Measurements from ENCODE around the gene AGO1. TPM values are rescaled to one million over a fixed set of nuclear protein-coding genes. Genes with fewer than 3 reads are reported as not detected.

The AGO1 gene
- 10 to 100 TPM; 28.8 TPM for total RNA-seq

- intact Hi-C loops (cut with micrococcal nuclease), result loop anchor here (1.0 to 2.0 kb wide), 2 partner anchors 48 to 206 kb away; partner anchors contain the start of genes ADPRS and AGO3
- no peaks in the 10 kb centered on the region for H3K9me3 Mint-ChIP-seq
- H3K36me3 Mint-ChIP-seq, result no peaks in the 10 kb centered on the region
- DNase-seq, result peak; percentile 98
- H3K4me3 Mint-ChIP-seq, result peak within 1 kb of the TSS; percentile 92
- no peaks in the 10 kb centered on the region for H3K27me3 Mint-ChIP-seq
- peak within 1 kb of the TSS; percentile 61 for H3K27ac Mint-ChIP-seq
- ChIA-PET POLR2A (interaction anchor here (0.6 to 1.8 kb wide), 3 partner anchors 48 to 114 kb away, joined by 3 to 9 read pairs (median 3); partner anchors contain the start of gene AGO3), CTCF (interaction anchor here (0.6 to 3.1 kb wide), 29 partner anchors 9 to 953 kb away, joined by 3 to 17 read pairs (median 4); partner anchors contain the start of genes AGO3 and CLSPN)
- H3K4me1 Mint-ChIP-seq (ENCODE audit: low read depth), result peaks cover 46% of the 10 kb centered on the region
These were observed at the start of gene AGO1 for GRCh38 chr1:35882945-35883634. AGO1 (plus strand) TSS chr1:35883209; CDS start chr1:35883422, 213 bp downstream.

DNA sequence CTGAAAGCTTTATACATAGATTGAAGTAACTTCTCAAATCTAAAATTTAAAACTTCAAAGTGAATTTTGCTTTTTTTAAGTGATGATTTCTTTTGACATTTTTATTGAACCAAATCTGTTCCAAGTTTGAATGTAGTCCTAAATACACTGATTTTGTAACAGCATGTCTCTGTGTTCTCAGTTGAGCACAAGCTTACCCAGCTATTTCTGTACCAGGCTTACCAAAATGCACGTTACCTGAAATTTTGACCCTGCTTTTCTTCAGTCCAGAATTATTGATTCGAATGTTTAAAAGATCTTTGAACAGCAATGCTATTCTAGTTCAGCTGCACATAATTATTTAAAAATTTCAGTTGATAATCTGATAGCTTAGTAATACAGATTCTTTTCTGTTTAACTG lies 49.6 kb upstream of the AGO1 start:
- Mint-ChIP-seq H3K4me1 (ENCODE audit: low read depth) (no peaks in the 10 kb centered on the region), H3K36me3 (peaks cover 25% of the 10 kb centered on the region), H3K27ac (no peak overlapping the region), H3K4me3 (no peak overlapping the region), H3K9me3 (no peaks in the 10 kb centered on the region), H3K27me3 (no peaks in the 10 kb centered on the region)
- CTCF ChIA-PET, result no interaction called here
- POLR2A ChIA-PET, result no interaction called here
- no peak for DNase-seq
- intact Hi-C loops (cut with micrococcal nuclease), result no loop called here

GRCh38 chr1:35834218-35834617 lies 48.8 kb upstream of the AGO1 start:
- DNase-seq, result no peak
- ChIA-PET CTCF (interaction anchor here (0.7 kb wide), 1 partner anchor 24 kb away, joined by 3 read pairs; no protein-coding TSS in a partner anchor), POLR2A (no interaction called here)
- no peaks in the 10 kb centered on the region for H3K27me3 Mint-ChIP-seq
- intact Hi-C loops (cut with micrococcal nuclease), result no loop called here
- no peak overlapping the region for H3K4me3 Mint-ChIP-seq
- H3K36me3 Mint-ChIP-seq, result peaks cover 28% of the 10 kb centered on the region
- no peak overlapping the region for H3K27ac Mint-ChIP-seq
- no peaks in the 10 kb centered on the region for H3K4me1 Mint-ChIP-seq (ENCODE audit: low read depth)
- H3K9me3 Mint-ChIP-seq, result no peaks in the 10 kb centered on the region

- Mint-ChIP-seq H3K4me3 (no peak overlapping the region), H3K9me3 (no peaks in the 10 kb centered on the region), H3K27ac (no peak overlapping the region), H3K36me3 (peaks cover 28% of the 10 kb centered on the region), H3K4me1 (ENCODE audit: low read depth) (no peaks in the 10 kb centered on the region), H3K27me3 (no peaks in the 10 kb centered on the region)
- ChIA-PET POLR2A (no interaction called here), CTCF (no interaction called here)
- intact Hi-C loops (cut with micrococcal nuclease), result no loop called here
- no peak for DNase-seq
These were observed 47.6 kb upstream of the AGO1 start for GRCh38 chr1:35835398-35835797.

- Mint-ChIP-seq H3K4me3 (no peak overlapping the region), H3K36me3 (peaks cover 30% of the 10 kb centered on the region), H3K9me3 (no peaks in the 10 kb centered on the region), H3K4me1 (ENCODE audit: low read depth) (no peaks in the 10 kb centered on the region), H3K27me3 (no peaks in the 10 kb centered on the region), H3K27ac (no peak overlapping the region)
- ChIA-PET POLR2A (no interaction called here), CTCF (no interaction called here)
- no peak for DNase-seq
- intact Hi-C loops (cut with micrococcal nuclease), result no loop called here
These were observed 46.3 kb upstream of the AGO1 start for GRCh38 chr1:35836734-35837133.

DNA sequence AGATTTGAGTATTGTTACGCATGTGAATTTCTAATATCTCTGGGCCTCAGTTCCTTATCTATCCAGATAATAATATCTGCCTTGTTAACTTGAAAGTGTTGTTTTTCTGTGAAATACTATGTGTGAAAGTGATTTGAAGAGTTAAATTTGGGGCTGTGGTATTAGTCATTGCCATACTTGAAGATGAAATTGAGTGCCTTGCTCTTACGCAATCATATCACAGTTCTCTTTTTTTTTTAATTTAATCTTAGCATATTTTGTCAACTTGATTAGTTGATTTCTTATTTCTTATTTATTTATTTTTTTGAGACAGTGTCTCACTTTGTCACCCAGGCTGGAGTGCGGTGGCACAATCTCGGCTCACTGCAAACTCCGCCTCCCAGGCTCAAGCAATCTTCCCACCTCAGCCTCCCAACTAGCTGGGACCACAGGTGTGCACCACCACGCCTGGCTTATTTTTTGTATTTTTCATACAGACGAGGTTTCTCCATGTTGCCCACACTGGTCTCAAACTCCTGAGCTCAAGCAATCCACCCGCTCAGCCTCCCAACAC lies 44.2 kb upstream of the AGO1 start:
- intact Hi-C loops (cut with micrococcal nuclease), result no loop called here
- peaks cover 27% of the 10 kb centered on the region for H3K36me3 Mint-ChIP-seq
- ChIA-PET CTCF (no interaction called here), POLR2A (no interaction called here)
- no peaks in the 10 kb centered on the region for H3K9me3 Mint-ChIP-seq
- no peaks in the 10 kb centered on the region for H3K4me1 Mint-ChIP-seq (ENCODE audit: low read depth)
- DNase-seq, result no peak
- H3K27ac Mint-ChIP-seq, result no peak overlapping the region
- H3K4me3 Mint-ChIP-seq, result no peak overlapping the region
- H3K27me3 Mint-ChIP-seq, result no peaks in the 10 kb centered on the region

DNA sequence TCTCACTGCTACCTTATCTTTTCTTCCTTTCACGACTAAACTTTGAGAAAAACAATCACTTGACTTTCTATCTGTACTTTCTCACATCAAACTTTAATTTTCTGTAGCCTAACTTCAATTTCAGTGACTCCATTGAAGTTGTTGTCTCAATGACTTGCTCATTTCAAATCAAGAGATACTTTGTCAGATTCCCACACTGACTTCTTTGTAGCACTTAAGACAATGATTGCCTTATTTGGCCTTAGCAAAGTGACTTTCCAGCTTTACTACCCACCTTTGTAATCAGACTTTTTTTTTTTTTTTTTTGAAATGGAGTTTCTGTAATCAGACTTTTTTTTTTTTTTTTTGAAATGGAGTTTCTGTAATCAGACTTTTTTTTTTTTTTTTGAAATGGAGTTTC lies 38.2 kb upstream of the AGO1 start:
- intact Hi-C loops (cut with micrococcal nuclease), result no loop called here
- no peak overlapping the region for H3K27ac Mint-ChIP-seq
- no peak for DNase-seq
- ChIA-PET POLR2A (no interaction called here), CTCF (no interaction called here)
- no peak overlapping the region for H3K4me3 Mint-ChIP-seq
- no peaks in the 10 kb centered on the region for H3K9me3 Mint-ChIP-seq
- no peaks in the 10 kb centered on the region for H3K4me1 Mint-ChIP-seq (ENCODE audit: low read depth)
- peaks cover 11% of the 10 kb centered on the region for H3K36me3 Mint-ChIP-seq
- no peaks in the 10 kb centered on the region for H3K27me3 Mint-ChIP-seq

DNA sequence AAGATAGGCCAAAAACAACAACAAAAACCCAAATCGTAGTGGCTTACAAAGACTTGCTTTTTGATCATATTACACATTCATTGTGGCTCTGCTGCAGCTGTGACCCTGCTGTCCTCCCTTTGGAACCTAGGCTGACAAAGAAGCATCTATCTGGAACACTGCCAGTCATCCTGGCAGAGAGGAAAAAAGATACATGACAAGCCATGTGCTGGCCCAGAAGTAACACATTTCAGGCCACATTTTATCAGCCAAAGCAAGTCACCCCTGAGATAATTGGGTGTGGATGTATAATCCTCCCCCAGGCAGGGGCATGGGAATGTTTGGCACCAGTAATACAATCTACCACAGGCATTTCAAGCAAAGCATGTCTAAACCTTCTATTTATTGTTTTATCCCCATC lies 37.2 kb upstream of the AGO1 start:
- no peaks in the 10 kb centered on the region for H3K9me3 Mint-ChIP-seq
- intact Hi-C loops (cut with micrococcal nuclease), result no loop called here
- no peak overlapping the region for H3K27ac Mint-ChIP-seq
- no peaks in the 10 kb centered on the region for H3K4me1 Mint-ChIP-seq (ENCODE audit: low read depth)
- no peak for DNase-seq
- ChIA-PET CTCF (no interaction called here), POLR2A (no interaction called here)
- no peak overlapping the region for H3K4me3 Mint-ChIP-seq
- H3K36me3 Mint-ChIP-seq, result peaks cover 15% of the 10 kb centered on the region
- no peaks in the 10 kb centered on the region for H3K27me3 Mint-ChIP-seq

GRCh38 chr1:35847935-35848565 lies 35.0 kb upstream of the AGO1 start:
- ChIA-PET CTCF (no interaction called here), POLR2A (no interaction called here)
- intact Hi-C loops (cut with micrococcal nuclease), result no loop called here
- no peak for DNase-seq
- H3K4me1 Mint-ChIP-seq (ENCODE audit: low read depth), result no peaks in the 10 kb centered on the region
- no peaks in the 10 kb centered on the region for H3K27me3 Mint-ChIP-seq
- H3K9me3 Mint-ChIP-seq, result no peaks in the 10 kb centered on the region
- peaks cover 7% of the 10 kb centered on the region for H3K36me3 Mint-ChIP-seq
- H3K27ac Mint-ChIP-seq, result no peak overlapping the region
- H3K4me3 Mint-ChIP-seq, result no peak overlapping the region

DNA sequence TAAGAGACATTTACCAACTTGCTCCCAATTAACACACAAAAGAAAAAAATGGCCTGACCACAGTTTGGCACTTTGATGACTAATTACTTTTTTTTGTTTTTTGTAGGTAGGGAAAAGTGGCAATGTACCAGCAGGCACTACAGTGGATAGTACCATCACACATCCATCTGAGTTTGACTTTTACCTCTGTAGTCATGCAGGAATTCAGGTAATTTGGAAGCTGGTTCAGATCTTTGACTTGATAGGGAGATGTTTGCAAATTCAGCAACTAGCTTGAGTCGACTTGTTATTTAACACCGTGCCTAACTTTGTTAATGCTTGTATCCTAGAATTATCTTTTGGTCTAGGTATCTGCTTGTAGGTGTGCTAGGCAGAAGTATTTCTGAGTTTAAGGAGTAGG lies 33.0 kb upstream of the AGO1 start:
- Mint-ChIP-seq H3K4me3 (no peak overlapping the region), H3K27ac (no peak overlapping the region), H3K9me3 (no peaks in the 10 kb centered on the region), H3K4me1 (ENCODE audit: low read depth) (no peaks in the 10 kb centered on the region), H3K36me3 (peaks cover 12% of the 10 kb centered on the region), H3K27me3 (no peaks in the 10 kb centered on the region)
- POLR2A ChIA-PET, result no interaction called here
- intact Hi-C loops (cut with micrococcal nuclease), result no loop called here
- CTCF ChIA-PET, result no interaction called here
- DNase-seq, result no peak

DNA sequence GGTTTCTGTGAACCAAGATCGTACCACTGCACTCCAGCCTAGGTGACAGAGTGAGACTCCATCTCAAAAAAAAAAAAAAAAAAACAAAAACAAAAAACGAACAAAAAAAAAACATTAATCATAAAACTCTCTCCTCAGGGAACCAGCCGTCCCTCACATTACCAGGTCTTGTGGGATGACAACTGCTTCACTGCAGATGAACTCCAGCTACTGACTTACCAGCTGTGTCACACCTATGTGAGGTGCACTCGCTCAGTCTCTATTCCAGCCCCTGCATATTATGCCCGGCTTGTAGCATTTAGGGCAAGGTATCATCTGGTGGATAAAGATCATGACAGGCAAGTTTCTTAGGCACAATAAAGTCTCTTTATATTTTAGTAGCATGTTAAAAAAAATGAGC lies 32.3 kb upstream of the AGO1 start:
- ChIA-PET POLR2A (no interaction called here), CTCF (no interaction called here)
- Mint-ChIP-seq H3K9me3 (no peaks in the 10 kb centered on the region), H3K27me3 (no peaks in the 10 kb centered on the region), H3K4me3 (no peak overlapping the region), H3K27ac (no peak overlapping the region), H3K4me1 (ENCODE audit: low read depth) (no peaks in the 10 kb centered on the region), H3K36me3 (peaks cover 12% of the 10 kb centered on the region)
- DNase-seq, result no peak
- intact Hi-C loops (cut with micrococcal nuclease), result no loop called here

GRCh38 chr1:35851132-35851869 lies 31.7 kb upstream of the AGO1 start:
- no peak overlapping the region for H3K27ac Mint-ChIP-seq
- CTCF ChIA-PET, result no interaction called here

More at GRCh38 chr1:35851132-35851869, 31.7 kb upstream of the AGO1 start:
- H3K4me1 Mint-ChIP-seq (ENCODE audit: low read depth), result no peaks in the 10 kb centered on the region
- no peaks in the 10 kb centered on the region for H3K27me3 Mint-ChIP-seq
- POLR2A ChIA-PET, result no interaction called here
- intact Hi-C loops (cut with micrococcal nuclease), result no loop called here
- H3K4me3 Mint-ChIP-seq, result no peak overlapping the region
- peaks cover 12% of the 10 kb centered on the region for H3K36me3 Mint-ChIP-seq
- DNase-seq, result no peak
- H3K9me3 Mint-ChIP-seq, result no peaks in the 10 kb centered on the region

Data from activated CD4-positive, alpha-beta memory T cell treated with anti-CD3 and anti-CD28 coated beads for 36 hours (primary cell).